Measurements from ENCODE around the gene PROM1. TPM values are rescaled to one million over a fixed set of nuclear protein-coding genes. Genes with fewer than 3 reads are reported as not detected.

The PROM1 gene
- total and polyA plus RNA-seq, 2 experiments from 2014 or later = 36.6 to 66.6 TPM

DNA sequence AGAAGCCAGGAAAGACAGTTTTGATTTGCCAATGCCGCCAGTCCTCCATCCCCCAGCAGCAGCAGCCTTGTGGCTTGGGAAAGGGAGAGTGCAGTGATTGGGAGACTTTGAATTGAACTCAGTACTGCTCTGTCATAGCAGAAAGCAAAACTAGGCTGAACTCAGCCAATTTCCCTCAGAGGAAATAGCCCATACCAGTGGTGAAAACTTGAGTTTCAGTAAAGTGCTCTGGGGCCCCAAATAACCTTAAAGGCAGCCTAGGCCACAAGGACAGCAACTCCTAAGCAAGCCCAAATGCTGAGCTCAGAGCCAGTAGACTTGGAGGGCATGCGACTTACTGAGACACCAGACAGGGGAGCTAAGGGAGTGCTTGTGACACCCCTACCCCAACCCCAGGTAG, 2.0 kb upstream of the PROM1 start (continued):
- TF ChIP-seq, protein P1, sequence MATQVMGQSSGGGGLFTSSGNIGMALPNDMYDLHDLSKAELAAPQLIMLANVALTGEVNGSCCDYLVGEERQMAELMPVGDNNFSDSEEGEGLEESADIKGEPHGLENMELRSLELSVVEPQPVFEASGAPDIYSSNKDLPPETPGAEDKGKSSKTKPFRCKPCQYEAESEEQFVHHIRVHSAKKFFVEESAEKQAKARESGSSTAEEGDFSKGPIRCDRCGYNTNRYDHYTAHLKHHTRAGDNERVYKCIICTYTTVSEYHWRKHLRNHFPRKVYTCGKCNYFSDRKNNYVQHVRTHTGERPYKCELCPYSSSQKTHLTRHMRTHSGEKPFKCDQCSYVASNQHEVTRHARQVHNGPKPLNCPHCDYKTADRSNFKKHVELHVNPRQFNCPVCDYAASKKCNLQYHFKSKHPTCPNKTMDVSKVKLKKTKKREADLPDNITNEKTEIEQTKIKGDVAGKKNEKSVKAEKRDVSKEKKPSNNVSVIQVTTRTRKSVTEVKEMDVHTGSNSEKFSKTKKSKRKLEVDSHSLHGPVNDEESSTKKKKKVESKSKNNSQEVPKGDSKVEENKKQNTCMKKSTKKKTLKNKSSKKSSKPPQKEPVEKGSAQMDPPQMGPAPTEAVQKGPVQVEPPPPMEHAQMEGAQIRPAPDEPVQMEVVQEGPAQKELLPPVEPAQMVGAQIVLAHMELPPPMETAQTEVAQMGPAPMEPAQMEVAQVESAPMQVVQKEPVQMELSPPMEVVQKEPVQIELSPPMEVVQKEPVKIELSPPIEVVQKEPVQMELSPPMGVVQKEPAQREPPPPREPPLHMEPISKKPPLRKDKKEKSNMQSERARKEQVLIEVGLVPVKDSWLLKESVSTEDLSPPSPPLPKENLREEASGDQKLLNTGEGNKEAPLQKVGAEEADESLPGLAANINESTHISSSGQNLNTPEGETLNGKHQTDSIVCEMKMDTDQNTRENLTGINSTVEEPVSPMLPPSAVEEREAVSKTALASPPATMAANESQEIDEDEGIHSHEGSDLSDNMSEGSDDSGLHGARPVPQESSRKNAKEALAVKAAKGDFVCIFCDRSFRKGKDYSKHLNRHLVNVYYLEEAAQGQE (IDR thresholded peaks at IDR 0.05; ENCODE audit: unreplicated experiment) = no peak
- TF ChIP-seq NANOG (IDR thresholded peaks at IDR 0.05; ENCODE audit: borderline replicate concordance) (no peak), ZNF114 (CRISPR knock-in tag; IDR thresholded peaks at IDR 0.05) (no peak), EZH2 (IDR thresholded peaks at IDR 0.05; ENCODE audit: low read depth, unreplicated experiment) (no peak), CREB1 (CRISPR knock-in tag; IDR thresholded peaks at IDR 0.05; ENCODE audit: low read depth) (no peak)
- TF ChIP-seq, protein P2, sequence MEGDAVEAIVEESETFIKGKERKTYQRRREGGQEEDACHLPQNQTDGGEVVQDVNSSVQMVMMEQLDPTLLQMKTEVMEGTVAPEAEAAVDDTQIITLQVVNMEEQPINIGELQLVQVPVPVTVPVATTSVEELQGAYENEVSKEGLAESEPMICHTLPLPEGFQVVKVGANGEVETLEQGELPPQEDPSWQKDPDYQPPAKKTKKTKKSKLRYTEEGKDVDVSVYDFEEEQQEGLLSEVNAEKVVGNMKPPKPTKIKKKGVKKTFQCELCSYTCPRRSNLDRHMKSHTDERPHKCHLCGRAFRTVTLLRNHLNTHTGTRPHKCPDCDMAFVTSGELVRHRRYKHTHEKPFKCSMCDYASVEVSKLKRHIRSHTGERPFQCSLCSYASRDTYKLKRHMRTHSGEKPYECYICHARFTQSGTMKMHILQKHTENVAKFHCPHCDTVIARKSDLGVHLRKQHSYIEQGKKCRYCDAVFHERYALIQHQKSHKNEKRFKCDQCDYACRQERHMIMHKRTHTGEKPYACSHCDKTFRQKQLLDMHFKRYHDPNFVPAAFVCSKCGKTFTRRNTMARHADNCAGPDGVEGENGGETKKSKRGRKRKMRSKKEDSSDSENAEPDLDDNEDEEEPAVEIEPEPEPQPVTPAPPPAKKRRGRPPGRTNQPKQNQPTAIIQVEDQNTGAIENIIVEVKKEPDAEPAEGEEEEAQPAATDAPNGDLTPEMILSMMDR (conservative IDR thresholded peaks at IDR 0.05; ENCODE audit: low read depth in 2 of 2) = no peak

DNA sequence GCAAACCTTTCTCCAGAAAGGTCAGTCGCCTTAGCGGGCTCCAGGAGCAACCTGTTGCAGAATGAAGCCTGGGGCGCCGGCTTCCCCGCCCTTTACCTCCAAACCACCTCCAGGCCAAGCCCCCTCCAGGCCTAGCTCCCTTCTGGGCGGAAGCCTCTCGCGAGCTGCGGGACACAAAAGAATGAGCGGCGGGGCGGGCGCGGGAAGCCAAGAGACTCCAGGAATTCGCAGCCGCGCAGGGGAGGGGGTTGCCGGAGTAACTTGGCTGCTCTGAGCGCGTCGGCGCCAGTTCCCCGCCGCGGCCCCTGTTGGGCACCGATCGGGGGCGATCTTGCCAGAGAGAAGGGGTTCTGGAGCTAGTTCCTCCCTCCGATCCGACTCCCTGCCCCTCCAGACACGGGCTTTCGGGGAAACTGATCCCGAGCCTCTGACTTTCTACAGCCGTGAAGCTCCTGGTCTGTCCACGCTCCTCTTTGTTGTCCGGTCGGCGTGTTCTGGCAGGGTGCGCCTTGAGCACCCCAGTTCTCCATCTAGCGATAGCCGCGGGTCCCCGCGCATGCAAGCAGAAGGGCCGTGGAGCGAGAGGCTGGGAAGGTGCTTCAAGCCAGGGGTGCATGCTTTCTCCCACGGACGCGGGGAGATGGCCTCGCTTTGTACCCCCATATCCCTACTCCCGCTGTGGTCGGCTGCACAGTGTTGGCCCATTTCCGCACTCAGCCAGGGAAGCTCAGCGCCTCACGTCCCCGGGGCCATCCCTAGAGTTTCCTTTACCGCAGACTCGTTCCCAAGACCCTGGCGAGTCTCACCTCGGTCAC, 1.2 kb downstream of the PROM1 start:
- DNase-seq (ENCODE audit: low spot score) (peak; percentile 98), ATAC-seq (peak; percentile 79)
- peaks cover 47% of the 10 kb centered on the region for H3K4me1 Mint-ChIP-seq
- peak overlapping the region; percentile 83 for H2AFZ ChIP-seq
- H3F3A ChIP-seq (replicated peaks; ENCODE audit: low read depth) = no peaks in the 10 kb centered on the region; the same call in 1 of the 2 replicates
- H3K27me3 ChIP-seq (ENCODE audit: insufficient read depth) = peaks cover 49% of the 10 kb centered on the region
- peak overlapping the region; percentile 93 for H3K4me3 ChIP-seq
- 0 out of 2 replicates have a peak, but pooled peaks have one; percentile 6 for TF ChIP-seq NANOG (IDR thresholded peaks at IDR 0.05; ENCODE audit: borderline replicate concordance)
- peak; percentile 44 for TF ChIP-seq POLR2AphosphoS5 (IDR thresholded peaks at IDR 0.05; ENCODE audit: low read depth)
- 0 out of 2 replicates have a peak, but pooled peaks have one; percentile 14 for TF ChIP-seq CREB1 (CRISPR knock-in tag; IDR thresholded peaks at IDR 0.05; ENCODE audit: low read depth)
- TF ChIP-seq, protein P1 (IDR thresholded peaks at IDR 0.05; ENCODE audit: unreplicated experiment) = no peak
- peaks cover 46% of the 10 kb centered on the region for H3K79me2 ChIP-seq (replicated peaks; ENCODE audit: insufficient read depth)
- peaks cover 5% of the 10 kb centered on the region; the same call in 1 of the 2 replicates for H3K36me3 ChIP-seq (ENCODE audit: insufficient read depth)
- H3K4me2 ChIP-seq = peak overlapping the region; percentile 97
- H3K27ac Mint-ChIP-seq = peak overlapping the region; percentile 51
- H3K27ac ChIP-seq (ENCODE audit: low read depth) = peak overlapping the region; percentile 50; the same call in 1 of the 2 replicates
- peak overlapping the region; percentile 84 for H3K4me3 Mint-ChIP-seq
- no peaks in the 10 kb centered on the region for H3K9me3 Mint-ChIP-seq
- H3K36me3 Mint-ChIP-seq (ENCODE audit: low read depth) = peaks cover 26% of the 10 kb centered on the region
- peaks cover 37% of the 10 kb centered on the region for H3K4me1 ChIP-seq (ENCODE audit: insufficient read depth)
- H3K9me2 ChIP-seq (ENCODE audit: insufficient read depth) = no peaks in the 10 kb centered on the region
- H3K27me3 Mint-ChIP-seq (ENCODE audit: insufficient read depth, low read depth, poor library complexity) = peaks cover 18% of the 10 kb centered on the region
- H4K20me1 ChIP-seq (replicated peaks; ENCODE audit: insufficient read depth) = 0 out of 2 replicates have a peak, but pooled peaks cover 9% of the 10 kb centered on the region
